HepG2 (cell line): ENCODE results near the gene SPNS2. TPM values are rescaled to one million over a fixed set of nuclear protein-coding genes. Genes with fewer than 3 reads are reported as not detected.

Experiments
- HOXA3 ChIP-seq: sonication (generic); formaldehyde crosslinking; IDR thresholded peaks from 2 replicates; pipeline ENCODE4 v1.5.0; 2020; ENCODE audit warnings: missing genetic modification reagents
- MYC ChIP-seq: sonication (generic); formaldehyde crosslinking; IDR thresholded peaks from 2 replicates; pipeline ENCODE4 v1.9.0; 2021; ENCODE audit warnings: missing genetic modification reagents, borderline replicate concordance
- NFYC ChIP-seq: IDR thresholded peaks from 2 replicates; pipeline ENCODE4 v1.6.1; 2016; ENCODE audit warnings: missing genetic modification reagents, missing compliant biosample characterization
- RNF2 ChIP-seq: fragments of 450-650 bp; conservative IDR thresholded peaks from 2 replicates; pipeline ENCODE4 v1.6.1; 2016; ENCODE audit warnings: low read depth
- ZKSCAN5 ChIP-seq: sonication (generic); formaldehyde crosslinking; IDR thresholded peaks from 2 replicates; pipeline ENCODE4 v1.5.1; 2020; ENCODE audit warnings: mild to moderate bottlenecking, missing genetic modification reagents
- ZNF160 ChIP-seq: sonication (generic); formaldehyde crosslinking; IDR thresholded peaks from 2 replicates; pipeline ENCODE4 v1.8.0; 2022; ENCODE audit warnings: mild to moderate bottlenecking, inconsistent platforms, missing genetic modification reagents
- ZNF543 ChIP-seq: sonication (generic); formaldehyde crosslinking; IDR thresholded peaks from 2 replicates; pipeline ENCODE4 v1.4.0; 2020; ENCODE audit warnings: mild to moderate bottlenecking, missing genetic modification reagents
- ZNF616 ChIP-seq: sonication (generic); formaldehyde crosslinking; IDR thresholded peaks from 2 replicates; pipeline ENCODE4 v1.5.0; 2020; ENCODE audit warnings: low read depth, mild to moderate bottlenecking, missing genetic modification reagents
- ZSCAN12 ChIP-seq: sonication (generic); formaldehyde crosslinking; IDR thresholded peaks from 2 replicates; pipeline ENCODE4 v1.9.0; 2021; ENCODE audit warnings: mild to moderate bottlenecking, missing genetic modification reagents
- polyA plus RNA-seq, 8 experiments: library from polyadenylated mRNA; depleted of rRNA in 3 of 8; stranded (reverse) in 7 of 8; unstranded in 1 of 8; fragments of >200 nt; fragmentation: Illumina TruSeq in 4 of 8; extraction: Trizol in 4 of 8; gene quantifications; 2 replicates each; pipeline versions ENCODE4 v1.2.1 to v1.2.3, GENCODE V29; 2011 to 2016; ENCODE audit warnings: low read depth in 4 of 8, missing spikeins in 1 of 8, mixed read lengths in 1 of 8; ENCODE audit not compliant: insufficient read depth in 1 of 8
- total RNA-seq, 5 experiments: library from RNA; depleted of rRNA; stranded (reverse); fragments of >200 nt; fragmentation: Illumina TruSeq; extraction: Trizol; gene quantifications; 2 replicates each; pipeline ENCODE4 v1.2.3, GENCODE V29; 2016; ENCODE audit warnings: low read depth in 1 of 5
- TF ChIP-seq, protein P1 (sequence below): sonication (generic); formaldehyde crosslinking; IDR thresholded peaks from 2 replicates; pipeline ENCODE4 v1.4.0; 2020; ENCODE audit warnings: missing genetic modification reagents
- TF ChIP-seq, protein P2 (sequence below): sonication (generic); formaldehyde crosslinking; IDR thresholded peaks from 2 replicates; pipeline ENCODE4 v1.8.1; 2023; ENCODE audit warnings: mild to moderate bottlenecking, moderate library complexity, missing genetic modification reagents
- TF ChIP-seq, protein P3 (sequence below): sonication (generic); formaldehyde crosslinking; IDR thresholded peaks from 2 replicates; pipeline ENCODE4 v1.5.1; 2020; ENCODE audit warnings: missing genetic modification reagents, mild to moderate bottlenecking, borderline replicate concordance
- TF ChIP-seq, protein P4 (sequence below): sonication (generic); formaldehyde crosslinking; IDR thresholded peaks from 2 replicates; pipeline ENCODE4 v1.5.1; 2020; ENCODE audit warnings: mild to moderate bottlenecking, missing genetic modification reagents, moderate library complexity
- TF ChIP-seq, protein P5 (sequence below): sonication (generic); formaldehyde crosslinking; IDR thresholded peaks from 2 replicates; pipeline ENCODE4 v1.8.1; 2023; ENCODE audit warnings: mild to moderate bottlenecking, missing genetic modification reagents, borderline replicate concordance

The SPNS2 gene
- total and polyA plus RNA-seq, 2 of the 13 experiments (the other 11 are each of a cell fraction or from before 2014, with no cell fraction given), result 0.01 TPM; not detected in 1

DNA sequence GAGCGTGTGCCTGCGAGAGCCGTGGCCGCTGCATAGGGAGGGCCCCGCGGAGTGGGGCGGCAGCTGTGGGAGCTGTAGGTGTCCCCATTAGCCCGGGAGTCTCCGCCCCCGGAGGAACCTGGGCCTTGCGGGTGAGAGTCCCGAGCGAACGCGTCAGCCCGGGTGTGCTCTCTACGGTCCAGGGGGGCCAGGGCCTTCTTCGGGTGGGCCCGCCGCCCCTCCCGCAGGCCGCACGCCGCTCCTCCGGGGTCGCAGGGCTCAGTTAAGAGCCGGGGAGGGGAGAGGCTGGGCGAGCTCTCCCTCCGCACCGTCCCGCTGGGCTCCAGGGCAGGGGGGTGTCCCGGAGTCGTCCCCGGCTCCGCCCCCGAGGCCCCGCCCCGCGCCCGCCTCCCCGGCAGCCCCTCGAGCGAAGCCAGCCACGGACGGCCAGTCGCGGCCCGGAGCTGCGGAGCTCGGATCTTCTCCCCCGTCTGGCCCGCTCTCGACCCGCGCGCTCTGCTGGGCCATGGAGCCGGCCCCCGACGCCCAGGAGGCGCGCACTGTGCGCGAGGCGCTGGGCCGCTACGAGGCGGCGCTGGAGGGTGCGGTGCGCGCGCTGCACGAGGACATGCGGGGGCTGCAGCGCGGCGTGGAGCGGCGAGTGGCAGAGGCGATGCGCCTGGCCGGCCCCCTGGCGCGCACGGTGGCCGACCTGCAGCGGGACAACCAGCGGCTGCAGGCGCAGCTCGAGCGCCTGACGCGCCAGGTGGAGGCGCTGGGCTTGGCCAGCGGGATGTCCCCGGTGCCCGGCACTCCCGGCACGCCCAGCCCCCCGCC is 85.6 kb downstream of the SPNS2 start, which contains the start of gene SMTNL2 (continued):
- TF ChIP-seq, protein P1, sequence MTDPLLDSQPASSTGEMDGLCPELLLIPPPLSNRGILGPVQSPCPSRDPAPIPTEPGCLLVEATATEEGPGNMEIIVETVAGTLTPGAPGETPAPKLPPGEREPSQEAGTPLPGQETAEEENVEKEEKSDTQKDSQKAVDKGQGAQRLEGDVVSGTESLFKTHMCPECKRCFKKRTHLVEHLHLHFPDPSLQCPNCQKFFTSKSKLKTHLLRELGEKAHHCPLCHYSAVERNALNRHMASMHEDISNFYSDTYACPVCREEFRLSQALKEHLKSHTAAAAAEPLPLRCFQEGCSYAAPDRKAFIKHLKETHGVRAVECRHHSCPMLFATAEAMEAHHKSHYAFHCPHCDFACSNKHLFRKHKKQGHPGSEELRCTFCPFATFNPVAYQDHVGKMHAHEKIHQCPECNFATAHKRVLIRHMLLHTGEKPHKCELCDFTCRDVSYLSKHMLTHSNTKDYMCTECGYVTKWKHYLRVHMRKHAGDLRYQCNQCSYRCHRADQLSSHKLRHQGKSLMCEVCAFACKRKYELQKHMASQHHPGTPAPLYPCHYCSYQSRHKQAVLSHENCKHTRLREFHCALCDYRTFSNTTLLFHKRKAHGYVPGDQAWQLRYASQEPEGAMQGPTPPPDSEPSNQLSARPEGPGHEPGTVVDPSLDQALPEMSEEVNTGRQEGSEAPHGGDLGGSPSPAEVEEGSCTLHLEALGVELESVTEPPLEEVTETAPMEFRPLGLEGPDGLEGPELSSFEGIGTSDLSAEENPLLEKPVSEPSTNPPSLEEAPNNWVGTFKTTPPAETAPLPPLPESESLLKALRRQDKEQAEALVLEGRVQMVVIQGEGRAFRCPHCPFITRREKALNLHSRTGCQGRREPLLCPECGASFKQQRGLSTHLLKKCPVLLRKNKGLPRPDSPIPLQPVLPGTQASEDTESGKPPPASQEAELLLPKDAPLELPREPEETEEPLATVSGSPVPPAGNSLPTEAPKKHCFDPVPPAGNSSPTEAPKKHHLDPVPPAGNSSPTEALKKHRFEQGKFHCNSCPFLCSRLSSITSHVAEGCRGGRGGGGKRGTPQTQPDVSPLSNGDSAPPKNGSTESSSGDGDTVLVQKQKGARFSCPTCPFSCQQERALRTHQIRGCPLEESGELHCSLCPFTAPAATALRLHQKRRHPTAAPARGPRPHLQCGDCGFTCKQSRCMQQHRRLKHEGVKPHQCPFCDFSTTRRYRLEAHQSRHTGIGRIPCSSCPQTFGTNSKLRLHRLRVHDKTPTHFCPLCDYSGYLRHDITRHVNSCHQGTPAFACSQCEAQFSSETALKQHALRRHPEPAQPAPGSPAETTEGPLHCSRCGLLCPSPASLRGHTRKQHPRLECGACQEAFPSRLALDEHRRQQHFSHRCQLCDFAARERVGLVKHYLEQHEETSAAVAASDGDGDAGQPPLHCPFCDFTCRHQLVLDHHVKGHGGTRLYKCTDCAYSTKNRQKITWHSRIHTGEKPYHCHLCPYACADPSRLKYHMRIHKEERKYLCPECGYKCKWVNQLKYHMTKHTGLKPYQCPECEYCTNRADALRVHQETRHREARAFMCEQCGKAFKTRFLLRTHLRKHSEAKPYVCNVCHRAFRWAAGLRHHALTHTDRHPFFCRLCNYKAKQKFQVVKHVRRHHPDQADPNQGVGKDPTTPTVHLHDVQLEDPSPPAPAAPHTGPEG (CRISPR knock-in tag), result peak; percentile 35; the same call in 1 of the 2 replicates
- TF ChIP-seq, protein P2, sequence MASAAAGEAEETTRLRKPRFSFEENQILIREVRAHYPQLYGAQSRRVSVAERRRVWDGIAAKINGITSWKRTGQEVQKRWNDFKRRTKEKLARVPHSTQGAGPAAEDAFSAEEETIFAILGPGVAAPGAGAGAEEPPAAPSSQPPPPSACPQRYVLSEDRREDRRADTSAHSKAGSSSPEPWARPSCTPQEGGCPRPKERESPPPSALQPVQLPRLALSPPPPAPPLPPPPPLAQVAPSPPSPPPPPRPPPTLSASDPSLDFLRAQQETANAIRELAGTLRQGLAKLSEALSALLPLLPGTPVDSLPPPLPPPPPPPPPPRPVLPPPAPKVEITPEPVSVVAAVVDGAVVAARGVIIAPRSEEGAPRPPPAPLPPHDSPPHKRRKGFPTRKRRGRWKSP (CRISPR knock-in tag), result 0 out of 2 replicates have a peak, but pooled peaks have one; percentile 6
- no peak for TF ChIP-seq MYC
- TF ChIP-seq, protein P3, sequence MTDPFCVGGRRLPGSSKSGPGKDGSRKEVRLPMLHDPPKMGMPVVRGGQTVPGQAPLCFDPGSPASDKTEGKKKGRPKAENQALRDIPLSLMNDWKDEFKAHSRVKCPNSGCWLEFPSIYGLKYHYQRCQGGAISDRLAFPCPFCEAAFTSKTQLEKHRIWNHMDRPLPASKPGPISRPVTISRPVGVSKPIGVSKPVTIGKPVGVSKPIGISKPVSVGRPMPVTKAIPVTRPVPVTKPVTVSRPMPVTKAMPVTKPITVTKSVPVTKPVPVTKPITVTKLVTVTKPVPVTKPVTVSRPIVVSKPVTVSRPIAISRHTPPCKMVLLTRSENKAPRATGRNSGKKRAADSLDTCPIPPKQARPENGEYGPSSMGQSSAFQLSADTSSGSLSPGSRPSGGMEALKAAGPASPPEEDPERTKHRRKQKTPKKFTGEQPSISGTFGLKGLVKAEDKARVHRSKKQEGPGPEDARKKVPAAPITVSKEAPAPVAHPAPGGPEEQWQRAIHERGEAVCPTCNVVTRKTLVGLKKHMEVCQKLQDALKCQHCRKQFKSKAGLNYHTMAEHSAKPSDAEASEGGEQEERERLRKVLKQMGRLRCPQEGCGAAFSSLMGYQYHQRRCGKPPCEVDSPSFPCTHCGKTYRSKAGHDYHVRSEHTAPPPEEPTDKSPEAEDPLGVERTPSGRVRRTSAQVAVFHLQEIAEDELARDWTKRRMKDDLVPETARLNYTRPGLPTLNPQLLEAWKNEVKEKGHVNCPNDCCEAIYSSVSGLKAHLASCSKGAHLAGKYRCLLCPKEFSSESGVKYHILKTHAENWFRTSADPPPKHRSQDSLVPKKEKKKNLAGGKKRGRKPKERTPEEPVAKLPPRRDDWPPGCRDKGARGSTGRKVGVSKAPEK (CRISPR knock-in tag), result no peak
- no peak for TF ChIP-seq ZNF616 (CRISPR knock-in tag)
- no peak for TF ChIP-seq ZNF160
- TF ChIP-seq, protein P4, sequence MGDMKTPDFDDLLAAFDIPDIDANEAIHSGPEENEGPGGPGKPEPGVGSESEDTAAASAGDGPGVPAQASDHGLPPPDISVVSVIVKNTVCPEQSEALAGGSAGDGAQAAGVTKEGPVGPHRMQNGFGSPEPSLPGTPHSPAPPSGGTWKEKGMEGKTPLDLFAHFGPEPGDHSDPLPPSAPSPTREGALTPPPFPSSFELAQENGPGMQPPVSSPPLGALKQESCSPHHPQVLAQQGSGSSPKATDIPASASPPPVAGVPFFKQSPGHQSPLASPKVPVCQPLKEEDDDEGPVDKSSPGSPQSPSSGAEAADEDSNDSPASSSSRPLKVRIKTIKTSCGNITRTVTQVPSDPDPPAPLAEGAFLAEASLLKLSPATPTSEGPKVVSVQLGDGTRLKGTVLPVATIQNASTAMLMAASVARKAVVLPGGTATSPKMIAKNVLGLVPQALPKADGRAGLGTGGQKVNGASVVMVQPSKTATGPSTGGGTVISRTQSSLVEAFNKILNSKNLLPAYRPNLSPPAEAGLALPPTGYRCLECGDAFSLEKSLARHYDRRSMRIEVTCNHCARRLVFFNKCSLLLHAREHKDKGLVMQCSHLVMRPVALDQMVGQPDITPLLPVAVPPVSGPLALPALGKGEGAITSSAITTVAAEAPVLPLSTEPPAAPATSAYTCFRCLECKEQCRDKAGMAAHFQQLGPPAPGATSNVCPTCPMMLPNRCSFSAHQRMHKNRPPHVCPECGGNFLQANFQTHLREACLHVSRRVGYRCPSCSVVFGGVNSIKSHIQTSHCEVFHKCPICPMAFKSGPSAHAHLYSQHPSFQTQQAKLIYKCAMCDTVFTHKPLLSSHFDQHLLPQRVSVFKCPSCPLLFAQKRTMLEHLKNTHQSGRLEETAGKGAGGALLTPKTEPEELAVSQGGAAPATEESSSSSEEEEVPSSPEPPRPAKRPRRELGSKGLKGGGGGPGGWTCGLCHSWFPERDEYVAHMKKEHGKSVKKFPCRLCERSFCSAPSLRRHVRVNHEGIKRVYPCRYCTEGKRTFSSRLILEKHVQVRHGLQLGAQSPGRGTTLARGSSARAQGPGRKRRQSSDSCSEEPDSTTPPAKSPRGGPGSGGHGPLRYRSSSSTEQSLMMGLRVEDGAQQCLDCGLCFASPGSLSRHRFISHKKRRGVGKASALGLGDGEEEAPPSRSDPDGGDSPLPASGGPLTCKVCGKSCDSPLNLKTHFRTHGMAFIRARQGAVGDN, result peak; percentile 1; the same call in 1 of the 2 replicates
- TF ChIP-seq RNF2, result 0 out of 2 replicates have a peak, but pooled peaks have one; percentile 33
- TF ChIP-seq HOXA3 (CRISPR knock-in tag), result peak; percentile 24; the same call in 1 of the 2 replicates
- TF ChIP-seq NFYC (CRISPR knock-in tag), result no peak
- TF ChIP-seq, protein P5, sequence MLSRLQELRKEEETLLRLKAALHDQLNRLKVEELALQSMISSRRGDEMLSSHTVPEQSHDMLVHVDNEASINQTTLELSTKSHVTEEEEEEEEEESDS (CRISPR knock-in tag), result no peak
- no peak for TF ChIP-seq ZNF543 (CRISPR knock-in tag)
- TF ChIP-seq ZKSCAN5, result no peak
- no peak for TF ChIP-seq ZSCAN12 (CRISPR knock-in tag)
